Retinal pigment epithelial cell (primary cell): ENCODE results near the gene AIFM3.
"Not testable (repeated sequence)": the region's sequence is repeated elsewhere in the genome, so short reads cannot be mapped to it uniquely, and the experiment has no call there.

Experiments
- DNase-seq: peaks from one replicate; pipeline ENCODE4 v3.0.0-alpha.2; 2010; ENCODE audit warnings: low read depth
- H3K4me3 ChIP-seq: 2 replicates; pipeline ENCODE4 v1.5.1; 2011; ENCODE audit warnings: mild to moderate bottlenecking, low read length, control low read depth, moderate library complexity
- TF ChIP-seq, protein P1 (sequence below): conservative IDR thresholded peaks from 2 replicates; pipeline ENCODE4 v1.5.1; 2011; ENCODE audit warnings: low read depth, low read length, control low read depth, inconsistent platforms

AIFM3 gene

DNA sequence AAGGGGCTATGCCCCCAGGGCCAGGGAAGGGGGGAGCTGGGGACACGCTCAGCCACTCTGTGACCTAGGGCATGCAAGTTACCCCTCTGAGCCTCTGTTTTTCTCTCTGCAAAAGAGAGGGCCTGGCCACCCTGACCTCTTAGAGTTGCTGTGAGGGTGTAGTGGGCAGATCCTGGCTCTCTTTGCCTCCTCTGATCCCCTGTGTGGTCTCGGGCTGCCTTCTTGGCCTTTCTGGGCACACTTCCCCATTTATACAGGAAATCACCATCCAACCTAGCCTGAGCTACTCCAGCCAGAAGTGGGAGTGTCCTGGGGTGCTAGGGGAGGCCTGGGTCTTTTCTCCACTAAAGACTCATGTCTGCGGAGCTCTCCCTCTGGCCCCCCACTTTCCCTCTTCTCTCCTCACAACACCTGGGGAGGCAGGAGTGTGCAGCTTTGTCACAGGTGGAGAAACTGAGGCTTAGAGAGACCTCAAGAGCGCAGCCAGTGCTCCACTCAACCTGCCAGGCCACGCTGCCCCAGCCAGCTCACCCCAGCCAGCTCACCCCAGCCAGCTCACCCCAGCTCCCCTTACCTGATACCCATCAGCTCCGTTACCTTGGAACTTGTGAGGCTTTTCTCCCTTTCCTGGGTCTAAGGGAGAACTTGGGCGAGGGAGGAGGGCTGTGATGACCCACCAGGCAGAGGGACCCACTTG is 1.4 kb downstream of the AIFM3 start:
- TF ChIP-seq, protein P1, sequence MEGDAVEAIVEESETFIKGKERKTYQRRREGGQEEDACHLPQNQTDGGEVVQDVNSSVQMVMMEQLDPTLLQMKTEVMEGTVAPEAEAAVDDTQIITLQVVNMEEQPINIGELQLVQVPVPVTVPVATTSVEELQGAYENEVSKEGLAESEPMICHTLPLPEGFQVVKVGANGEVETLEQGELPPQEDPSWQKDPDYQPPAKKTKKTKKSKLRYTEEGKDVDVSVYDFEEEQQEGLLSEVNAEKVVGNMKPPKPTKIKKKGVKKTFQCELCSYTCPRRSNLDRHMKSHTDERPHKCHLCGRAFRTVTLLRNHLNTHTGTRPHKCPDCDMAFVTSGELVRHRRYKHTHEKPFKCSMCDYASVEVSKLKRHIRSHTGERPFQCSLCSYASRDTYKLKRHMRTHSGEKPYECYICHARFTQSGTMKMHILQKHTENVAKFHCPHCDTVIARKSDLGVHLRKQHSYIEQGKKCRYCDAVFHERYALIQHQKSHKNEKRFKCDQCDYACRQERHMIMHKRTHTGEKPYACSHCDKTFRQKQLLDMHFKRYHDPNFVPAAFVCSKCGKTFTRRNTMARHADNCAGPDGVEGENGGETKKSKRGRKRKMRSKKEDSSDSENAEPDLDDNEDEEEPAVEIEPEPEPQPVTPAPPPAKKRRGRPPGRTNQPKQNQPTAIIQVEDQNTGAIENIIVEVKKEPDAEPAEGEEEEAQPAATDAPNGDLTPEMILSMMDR, result no peak
- no peak overlapping the region for H3K4me3 ChIP-seq
- no peak for DNase-seq

DNA sequence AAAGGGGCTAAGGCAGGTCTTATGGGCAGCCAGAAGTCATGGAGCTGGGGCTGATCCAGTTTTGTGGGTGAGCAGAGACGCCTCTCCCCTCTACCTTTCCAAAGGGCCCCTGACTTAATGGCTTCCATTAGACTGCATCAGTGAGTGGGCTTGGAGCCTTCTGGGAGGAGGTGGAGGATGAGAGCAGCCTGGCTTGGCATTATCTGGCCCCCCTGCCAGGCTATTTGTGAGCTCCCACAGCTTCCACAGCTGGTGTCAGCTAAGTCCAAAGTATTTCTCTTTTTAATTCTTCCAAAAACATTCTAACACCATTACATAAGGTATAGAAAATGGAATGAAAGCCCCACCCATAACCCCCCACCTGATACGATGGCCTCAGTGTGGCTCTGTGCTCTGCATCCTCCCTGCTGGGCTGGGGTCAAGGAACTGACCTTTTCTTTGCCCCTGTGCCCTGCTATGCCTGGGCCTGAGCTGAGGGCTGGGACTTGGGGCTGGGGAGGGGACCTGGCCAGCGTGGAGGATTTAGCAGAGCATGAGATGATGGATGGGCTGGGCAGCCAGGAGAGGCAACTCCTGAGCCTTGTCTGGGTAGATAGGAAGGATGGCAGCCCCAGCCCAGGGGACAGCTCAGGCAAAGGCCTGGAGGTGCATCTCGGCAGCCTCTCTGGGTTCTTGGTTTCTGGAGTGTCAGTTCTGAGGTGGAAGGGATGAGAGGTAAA is 4.0 kb downstream of the AIFM3 start:
- TF ChIP-seq, protein P1, result no peak
- DNase-seq, result no peak
- H3K4me3 ChIP-seq, result no peak overlapping the region

DNA sequence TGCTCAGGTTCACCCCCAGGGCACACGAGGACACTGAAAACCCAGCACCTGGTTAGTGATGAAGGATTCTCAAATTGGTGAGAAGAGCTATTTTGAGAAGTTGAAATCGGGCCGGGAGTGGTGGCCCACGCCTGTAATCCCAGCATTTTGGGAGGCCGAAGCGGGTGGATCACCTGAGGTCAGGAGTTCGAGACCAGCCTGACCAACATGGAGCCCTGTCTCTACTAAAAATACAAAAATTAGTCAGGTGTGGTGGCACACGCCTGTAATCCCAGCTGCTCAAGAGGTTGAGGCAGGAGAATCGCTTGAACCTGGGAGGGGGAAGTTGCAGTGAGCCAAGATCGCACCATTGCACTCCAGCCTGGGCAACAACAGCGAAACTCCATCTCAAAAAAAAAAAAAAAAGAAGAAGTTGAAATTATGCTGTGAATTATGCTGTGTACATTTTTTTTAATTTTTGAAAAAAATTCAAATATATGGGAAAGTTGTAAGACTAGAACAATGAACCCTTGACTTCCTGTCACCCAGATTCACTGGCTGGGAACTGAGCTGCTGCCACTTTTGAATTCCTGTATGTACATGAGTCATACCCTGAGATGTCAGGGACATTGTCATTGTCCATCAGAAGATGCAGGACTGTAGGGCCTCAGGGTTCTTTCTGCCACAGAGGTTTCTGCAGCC is 5.1 kb downstream of the AIFM3 start:
- DNase-seq, H3K4me3 ChIP-seq: not testable (repeated sequence)

DNA sequence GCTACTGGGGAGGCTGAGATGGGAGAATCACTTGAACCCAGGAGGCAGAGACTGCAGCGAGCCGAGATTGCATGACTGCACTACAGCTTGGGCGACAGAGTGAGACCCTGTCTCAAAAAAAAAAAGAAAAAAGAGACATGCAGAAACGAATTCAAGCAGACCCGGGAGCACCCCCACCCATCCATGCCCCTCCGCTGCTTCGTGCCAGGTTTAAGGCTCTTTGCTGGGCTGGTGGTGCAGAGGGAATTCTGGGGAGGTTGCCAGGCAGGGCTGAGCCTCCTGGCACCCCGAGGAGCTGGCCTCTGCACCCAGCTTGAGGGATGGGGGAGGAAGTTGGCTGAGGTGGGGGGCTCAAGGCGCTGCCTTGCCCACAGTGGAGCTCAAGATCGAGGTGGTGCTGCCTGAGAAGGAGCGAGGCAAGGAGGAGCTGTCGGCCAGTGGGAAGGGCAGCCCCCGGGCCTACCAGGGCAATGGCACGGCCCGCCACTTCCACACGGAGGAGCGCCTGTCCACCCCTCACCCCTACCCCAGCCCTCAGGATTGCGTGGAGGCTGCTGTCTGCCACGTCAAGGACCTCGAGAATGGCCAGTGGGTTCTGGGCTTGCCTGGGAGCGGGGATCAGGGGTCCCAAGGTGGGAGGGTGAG is 6.0 kb downstream of the AIFM3 start:
- TF ChIP-seq, protein P1, result no peak
- no peak for DNase-seq
- H3K4me3 ChIP-seq, result no peak overlapping the region

DNA sequence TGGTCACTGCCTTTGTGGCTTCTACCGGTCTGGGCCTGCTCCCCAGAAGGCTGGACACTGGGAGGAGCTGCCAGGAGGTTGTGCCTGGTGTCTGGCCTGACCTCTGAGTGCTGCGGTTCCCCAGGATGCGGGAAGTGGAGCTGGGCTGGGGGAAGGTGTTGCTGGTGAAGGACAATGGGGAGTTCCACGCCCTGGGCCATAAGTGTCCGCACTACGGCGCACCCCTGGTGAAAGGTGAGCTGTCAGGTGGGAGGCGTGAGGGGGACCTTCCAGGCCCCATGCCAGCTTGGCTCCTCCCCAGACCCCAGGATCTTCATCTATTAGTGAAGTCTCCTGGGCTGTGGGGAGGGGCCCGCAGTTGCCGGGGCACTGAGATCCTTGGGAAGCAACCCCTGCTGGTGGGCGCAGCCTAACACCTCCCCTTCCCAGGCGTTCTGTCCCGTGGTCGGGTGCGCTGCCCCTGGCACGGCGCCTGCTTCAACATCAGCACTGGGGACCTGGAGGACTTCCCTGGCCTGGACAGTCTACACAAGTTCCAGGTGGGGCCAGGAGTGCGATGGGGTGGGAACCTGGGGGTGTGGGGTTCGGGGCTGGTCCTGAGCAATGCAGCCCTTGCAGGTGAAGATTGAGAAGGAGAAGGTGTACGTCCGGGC is 6.7 kb downstream of the AIFM3 start:
- TF ChIP-seq, protein P1, result no peak
- no peak overlapping the region for H3K4me3 ChIP-seq
- DNase-seq, result no peak

DNA sequence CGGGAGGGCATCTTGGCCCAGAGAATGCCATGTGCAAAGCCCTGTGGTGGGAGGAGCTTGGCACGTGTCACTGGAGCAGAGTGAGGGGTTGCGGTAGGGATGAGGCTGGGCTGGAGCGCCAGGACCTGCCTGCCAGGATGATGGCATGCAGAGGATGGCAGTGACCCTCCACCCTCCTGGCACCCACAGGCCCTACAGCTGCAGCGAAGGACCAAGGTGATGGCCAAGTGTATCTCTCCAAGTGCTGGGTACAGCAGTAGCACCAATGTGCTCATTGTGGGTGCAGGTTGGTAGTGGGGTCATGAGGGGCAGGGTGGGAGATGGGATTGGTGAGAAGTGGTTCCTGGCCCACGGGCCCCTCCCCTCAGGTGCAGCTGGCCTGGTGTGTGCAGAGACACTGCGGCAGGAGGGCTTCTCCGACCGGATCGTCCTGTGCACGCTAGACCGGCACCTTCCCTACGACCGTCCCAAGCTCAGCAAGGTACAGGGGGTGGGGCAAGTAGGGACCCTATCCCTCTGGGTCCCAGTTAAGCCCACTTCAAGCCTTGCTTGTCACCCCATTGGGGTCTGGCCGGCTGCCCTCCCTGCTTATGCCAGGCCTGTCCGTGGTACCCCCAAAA is 7.4 kb downstream of the AIFM3 start:
- DNase-seq, result no peak
- H3K4me3 ChIP-seq, result no peak overlapping the region
- TF ChIP-seq, protein P1, result no peak
